Esophagus squamous epithelium (tissue), 5 donors: ENCODE results near the gene NPRL2. TPM values are rescaled to one million over a fixed set of nuclear protein-coding genes. Genes with fewer than 3 reads are reported as not detected.
A peak's percentile ranks its signal among the peaks of the same experiment; 100 is the strongest.

Experiments used
- DNase-seq: peaks from one replicate; lab custom pipeline; 2025; lab: John Stamatoyannopoulos, UW
- H3K27ac ChIP-seq, 4 donors: fragments of 200-600 bp; sonication (generic); one replicate each; pipeline ENCODE4 v1.5.1; 2016 to 2019; ENCODE audit warnings: mild to moderate bottlenecking in 1 of 4
- H3K27me3 ChIP-seq, 4 donors: fragments of 200-600 bp; sonication (generic); 1 replicate in 3 of 4; 2 replicates in 1 of 4; pipeline versions ENCODE4 v1.5.1 to v1.6.0; 2017 to 2021; ENCODE audit warnings: antibody characterized with exemption in 1 of 4
- H3K36me3 ChIP-seq, 3 donors: fragments of 200-600 bp; sonication (generic); one replicate each; pipeline ENCODE4 v1.5.1; 2016 to 2019
- H3K4me1 ChIP-seq, 3 donors: fragments of 200-600 bp; sonication (generic); one replicate each; pipeline ENCODE4 v1.5.1; 2017 to 2019
- H3K4me3 ChIP-seq, 4 donors: fragments of 200-600 bp; sonication (generic); 1 replicate in 3 of 4; 2 replicates in 1 of 4; pipeline ENCODE4 v1.5.1; 2016 to 2019; ENCODE audit warnings: mild to moderate bottlenecking in 2 of 4, moderate library complexity in 1 of 4
- H3K9me3 ChIP-seq, 3 donors: fragments of 200-600 bp; sonication (generic); one replicate each; pipeline ENCODE4 v1.5.1; 2016 to 2019
- POLR2A ChIP-seq, 4 donors: fragments of 450-650 bp; IDR thresholded peaks; one replicate each; pipeline ENCODE4 v1.6.1; 2017; ENCODE audit warnings: antibody characterized with exemption in 4 of 4, mild to moderate bottlenecking in 4 of 4, moderate library complexity in 3 of 4
- WGBS, 2 donors: methylation state at CpG; one replicate each; pipeline ENCODE4 v1.1.5; 2018; 5-methylcytosine and 5-hydroxymethylcytosine counted together
- intact Hi-C: fragments of 100-400 bp; cut with DNase I; formaldehyde crosslinking; loops from one replicate; pipeline ENCODE4 v1.15.0; 2022
- total RNA-seq, 4 donors: library from RNA; depleted of rRNA; stranded (reverse); fragments of >200 nt; gene quantifications; one replicate each; pipeline ENCODE4 v1.1.0, GENCODE V29; 2016
- TF ChIP-seq, protein P1 (sequence below), 6 experiments: fragments of 450-650 bp in 4 of 6; fragments of 200-600 bp in 2 of 6; sonication (generic) in 2 of 6; IDR thresholded peaks; one replicate each; pipeline ENCODE4 v1.5.1; 2016 to 2019; ENCODE audit warnings: antibody characterized with exemption in 6 of 6, mild to moderate bottlenecking in 4 of 6, moderate library complexity in 4 of 6
- donor health status: DM: yes; HTN: yes; CAD: no.

Gene NPRL2
- total RNA-seq, 4 donors from 2014 or later = 10.4 to 21.2 (median 16.1) TPM

- no peak for DNase-seq
- no peaks in the 10 kb centered on the region for H3K27me3 ChIP-seq
- H3K36me3 ChIP-seq = peaks cover 20 to 70% (median 28%) of the 10 kb centered on the region in 3 donors
- WGBS, 2 donors = 73 to 74% methylated on average over 3 to 7 of the region's 12 CpGs
- TF ChIP-seq POLR2A (IDR thresholded peaks at IDR 0.05) = no peak
- TF ChIP-seq, protein P1, sequence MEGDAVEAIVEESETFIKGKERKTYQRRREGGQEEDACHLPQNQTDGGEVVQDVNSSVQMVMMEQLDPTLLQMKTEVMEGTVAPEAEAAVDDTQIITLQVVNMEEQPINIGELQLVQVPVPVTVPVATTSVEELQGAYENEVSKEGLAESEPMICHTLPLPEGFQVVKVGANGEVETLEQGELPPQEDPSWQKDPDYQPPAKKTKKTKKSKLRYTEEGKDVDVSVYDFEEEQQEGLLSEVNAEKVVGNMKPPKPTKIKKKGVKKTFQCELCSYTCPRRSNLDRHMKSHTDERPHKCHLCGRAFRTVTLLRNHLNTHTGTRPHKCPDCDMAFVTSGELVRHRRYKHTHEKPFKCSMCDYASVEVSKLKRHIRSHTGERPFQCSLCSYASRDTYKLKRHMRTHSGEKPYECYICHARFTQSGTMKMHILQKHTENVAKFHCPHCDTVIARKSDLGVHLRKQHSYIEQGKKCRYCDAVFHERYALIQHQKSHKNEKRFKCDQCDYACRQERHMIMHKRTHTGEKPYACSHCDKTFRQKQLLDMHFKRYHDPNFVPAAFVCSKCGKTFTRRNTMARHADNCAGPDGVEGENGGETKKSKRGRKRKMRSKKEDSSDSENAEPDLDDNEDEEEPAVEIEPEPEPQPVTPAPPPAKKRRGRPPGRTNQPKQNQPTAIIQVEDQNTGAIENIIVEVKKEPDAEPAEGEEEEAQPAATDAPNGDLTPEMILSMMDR (IDR thresholded peaks at IDR 0.05) = no peak
- H3K4me3 ChIP-seq = no peak overlapping the region
- intact Hi-C loops = no loop called here
- no peak overlapping the region for H3K27ac ChIP-seq
- no peaks in the 10 kb centered on the region for H3K9me3 ChIP-seq
- H3K4me1 ChIP-seq = peaks cover 44 to 92% (median 53%) of the 10 kb centered on the region in 3 donors
Observed at GRCh38 chr3:50353245-50354004, 2.9 kb upstream of the NPRL2 start.

DNA sequence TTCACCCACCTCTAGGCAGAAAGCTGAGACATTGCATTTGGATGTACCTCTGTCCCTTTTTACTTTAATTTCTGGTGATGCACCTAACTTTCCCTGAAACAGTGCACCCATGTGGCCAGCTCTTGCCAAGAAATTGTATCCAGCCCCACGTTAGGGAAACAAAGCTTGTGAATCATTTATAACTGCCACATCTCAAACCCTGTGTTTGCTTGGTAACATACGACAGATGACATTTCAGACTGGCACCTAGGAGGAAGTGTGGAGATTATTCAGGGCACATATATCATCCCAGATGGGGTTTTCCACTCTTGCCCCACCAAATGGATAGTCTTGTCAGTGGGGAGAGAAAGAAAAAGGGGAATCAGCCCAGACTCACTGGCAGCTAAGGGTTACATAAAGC, 2.2 kb upstream of the NPRL2 start:
- Histone ChIP-seq H3K4me1 (peaks cover 38 to 92% (median 46%) of the 10 kb centered on the region in 3 donors), H3K27me3 (no peaks in the 10 kb centered on the region), H3K9me3 (no peaks in the 10 kb centered on the region), H3K36me3 (peaks cover 20 to 70% (median 27%) of the 10 kb centered on the region in 3 donors), H3K27ac (no peak overlapping the region), H3K4me3 (no peak overlapping the region)
- no peak for DNase-seq
- intact Hi-C loops = no loop called here
- WGBS, 2 donors = 8 to 31% methylated on average over 2 of the region's 2 CpGs
- TF ChIP-seq, protein P1 (IDR thresholded peaks at IDR 0.05) = no peak
- TF ChIP-seq POLR2A (IDR thresholded peaks at IDR 0.05) = no peak

GRCh38 chr3:50351323-50351697, 735 bp upstream of the NPRL2 start:
- TF ChIP-seq POLR2A (IDR thresholded peaks at IDR 0.05) = no peak
- TF ChIP-seq, protein P1 (IDR thresholded peaks at IDR 0.05) = no peak
- peaks cover 23 to 92% (median 32%) of the 10 kb centered on the region in 3 donors for H3K4me1 ChIP-seq
- WGBS, 2 donors = 28 to 39% methylated on average over 6 to 8 of the region's 11 CpGs
- H3K9me3 ChIP-seq = no peaks in the 10 kb centered on the region
- H3K36me3 ChIP-seq = peaks cover 20 to 59% (median 24%) of the 10 kb centered on the region in 3 donors
- no peaks in the 10 kb centered on the region for H3K27me3 ChIP-seq
- DNase-seq = no peak
- peak overlapping the region; percentile 87 to 99 (median 95) for H3K27ac ChIP-seq
- H3K4me3 ChIP-seq = peak overlapping the region; percentile 64 to 97 (median 79)
- intact Hi-C loops = no loop called here

DNA sequence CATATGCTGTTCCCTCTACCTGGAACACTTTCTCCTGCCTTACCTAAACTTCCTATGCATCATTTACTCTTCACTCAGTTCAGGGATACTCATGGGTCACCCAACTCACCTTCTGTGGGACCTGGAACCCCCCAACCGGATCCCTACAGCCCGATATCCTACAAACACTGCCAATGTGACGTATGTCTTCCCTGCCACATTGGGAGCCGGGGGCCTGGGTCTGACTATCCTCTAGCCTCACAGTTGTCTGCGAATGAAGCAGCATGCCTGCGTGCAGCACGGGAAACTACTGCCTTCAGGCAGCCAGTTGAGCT, 405 bp downstream of the NPRL2 start:
- H3K27me3 ChIP-seq = no peaks in the 10 kb centered on the region
- no peak for DNase-seq
- H3K27ac ChIP-seq = peak overlapping the region; percentile 87 to 99 (median 95)
- no peak for TF ChIP-seq POLR2A (IDR thresholded peaks at IDR 0.05)
- TF ChIP-seq, protein P1 (IDR thresholded peaks at IDR 0.05) = no peak
- 3 to 5% methylated on average over 4 to 5 of the region's 7 CpGs for WGBS, 2 donors
- intact Hi-C loops = no loop called here
- peaks cover 17 to 48% (median 22%) of the 10 kb centered on the region in 3 donors for H3K36me3 ChIP-seq
- peaks cover 25 to 92% (median 32%) of the 10 kb centered on the region in 3 donors for H3K4me1 ChIP-seq
- H3K4me3 ChIP-seq = peak overlapping the region; percentile 64 to 97 (median 79)
- no peaks in the 10 kb centered on the region for H3K9me3 ChIP-seq

DNA sequence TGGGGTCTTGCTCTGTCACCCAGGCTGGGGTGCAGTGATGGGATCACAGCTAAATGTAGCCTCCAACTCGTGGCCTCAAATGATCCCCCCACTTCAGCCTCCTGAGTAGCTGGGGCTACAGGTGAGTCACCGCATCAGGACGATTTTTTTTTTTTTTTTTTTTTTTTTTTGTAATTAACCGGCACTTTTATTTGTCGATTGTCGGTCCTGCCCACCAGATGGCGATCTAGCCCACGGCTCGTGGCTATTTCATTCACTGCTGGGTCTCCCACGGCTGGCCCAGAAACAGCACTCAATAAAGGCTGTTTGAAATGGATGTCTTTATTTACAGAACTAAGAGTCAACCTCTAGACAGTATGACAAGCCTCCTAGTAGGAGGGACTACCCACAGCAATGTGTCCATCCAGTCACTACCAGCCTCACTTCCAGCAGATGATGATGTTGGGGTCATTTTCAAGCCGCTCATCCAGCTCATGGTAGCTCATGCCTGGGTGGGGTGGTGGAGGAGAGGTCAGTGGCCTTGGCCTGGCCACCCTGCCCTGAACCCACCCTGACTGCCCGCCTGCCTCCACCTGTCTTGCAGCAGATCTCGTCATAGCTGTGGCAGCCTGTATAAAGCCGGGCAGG, 3.3 kb downstream of the NPRL2 start:
- Histone ChIP-seq H3K36me3 (peaks cover 0 to 25% (median 0%) of the 10 kb centered on the region in 3 donors), H3K27me3 (no peaks in the 10 kb centered on the region), H3K27ac (peak overlapping the region in 2 of 4 donors; percentile 12 to 33), H3K4me1 (peaks cover 26 to 78% (median 34%) of the 10 kb centered on the region in 3 donors), H3K9me3 (no peaks in the 10 kb centered on the region), H3K4me3 (no peak overlapping the region)
- intact Hi-C loops = no loop called here
- TF ChIP-seq POLR2A (IDR thresholded peaks at IDR 0.05) = no peak
- TF ChIP-seq, protein P1 (IDR thresholded peaks at IDR 0.05) = peak in 5 of 6 experiments; percentile 22 to 62 (median 48)
- DNase-seq = no peak
- WGBS, 2 donors = 22 to 29% methylated on average over 12 to 13 of the region's 14 CpGs
